Memory B cell (primary cell): ENCODE data around the gene HSPB2.
A peak's percentile ranks its signal among the peaks of the same experiment; 100 is the strongest.

ENCODE experiments used
- ATAC-seq: fragments of 150-1000 bp; cut with Tn5 transposase; 2 replicates; pipeline ENCODE4 v1.10.0; 2021; ENCODE audit warnings: low read depth, mild to moderate bottlenecking, moderate library complexity
- DNase-seq, 2 donors: peaks; one replicate each; pipeline ENCODE4 v3.0.0; 2022; ENCODE audit warnings: low spot score in 2 of 2
- H3K27ac Mint-ChIP-seq: one replicate; pipeline ENCODE4 v1.8.0; 2022; ENCODE audit warnings: mild to moderate bottlenecking, moderate library complexity, mixed read lengths
- H3K27me3 Mint-ChIP-seq: one replicate; pipeline ENCODE4 v1.8.0; 2022; ENCODE audit warnings: mixed read lengths
- H3K36me3 Mint-ChIP-seq: one replicate; pipeline ENCODE4 v1.8.0; 2022; ENCODE audit warnings: mild to moderate bottlenecking, mixed read lengths
- H3K4me1 Mint-ChIP-seq: one replicate; pipeline ENCODE4 v1.8.0; 2022; ENCODE audit warnings: mixed read lengths
- H3K4me3 Mint-ChIP-seq: one replicate; pipeline ENCODE4 v1.8.0; 2022; ENCODE audit warnings: mild to moderate bottlenecking, moderate library complexity, mixed read lengths
- H3K9me3 Mint-ChIP-seq: one replicate; pipeline ENCODE4 v1.8.0; 2022; ENCODE audit warnings: mixed read lengths

Gene HSPB2

GRCh38 chr11:111908639-111909305 is 3.8 kb upstream of the HSPB2 start:
- Mint-ChIP-seq H3K27ac (no peak overlapping the region), H3K27me3 (peaks cover 18% of the 10 kb centered on the region), H3K9me3 (peaks cover 4% of the 10 kb centered on the region), H3K36me3 (peaks cover 4% of the 10 kb centered on the region), H3K4me3 (no peak overlapping the region), H3K4me1 (peaks cover 5% of the 10 kb centered on the region)
- DNase-seq (no peak), ATAC-seq (no peak)

GRCh38 chr11:111909378-111909777 is 3.2 kb upstream of the HSPB2 start:
- Mint-ChIP-seq H3K4me3 (no peak overlapping the region), H3K27me3 (peaks cover 19% of the 10 kb centered on the region), H3K36me3 (peaks cover 4% of the 10 kb centered on the region), H3K4me1 (peaks cover 5% of the 10 kb centered on the region), H3K27ac (no peak overlapping the region), H3K9me3 (peaks cover 4% of the 10 kb centered on the region)
- DNase-seq (no peak), ATAC-seq (no peak)

GRCh38 chr11:111910676-111911562 is 1.6 kb upstream of the HSPB2 start:
- peaks cover 19% of the 10 kb centered on the region for H3K27me3 Mint-ChIP-seq
- DNase-seq = no peak

GRCh38 chr11:111911563-111912401 is 752 bp upstream of the HSPB2 start, which contains the start of gene CRYAB:
CRYAB (minus strand) TSS chr11:111911770; CDS start chr11:111911724, 46 bp downstream.
- Mint-ChIP-seq H3K4me1 (peaks cover 5% of the 10 kb centered on the region), H3K27ac (no peak within 1 kb of the TSS), H3K4me3 (no peak within 1 kb of the TSS), H3K27me3 (peaks cover 21% of the 10 kb centered on the region), H3K9me3 (no peaks in the 10 kb centered on the region), H3K36me3 (peaks cover 2% of the 10 kb centered on the region)
- no peak for DNase-seq
- ATAC-seq = no peak

More at GRCh38 chr11:111910676-111911562, 1.6 kb upstream of the HSPB2 start:
- Mint-ChIP-seq H3K36me3 (peaks cover 2% of the 10 kb centered on the region), H3K27ac (no peak overlapping the region), H3K9me3 (no peaks in the 10 kb centered on the region), H3K4me1 (peaks cover 5% of the 10 kb centered on the region), H3K4me3 (no peak overlapping the region)
- no peak for ATAC-seq

GRCh38 chr11:111913031-111913861 is 712 bp downstream of the HSPB2 start:
- no peak for DNase-seq
- Mint-ChIP-seq H3K27ac (no peak overlapping the region), H3K4me1 (peaks cover 5% of the 10 kb centered on the region), H3K9me3 (peaks cover 2% of the 10 kb centered on the region), H3K27me3 (peaks cover 29% of the 10 kb centered on the region), H3K4me3 (peak overlapping the region; percentile 8), H3K36me3 (peaks cover 2% of the 10 kb centered on the region)
- ATAC-seq = no peak

- Mint-ChIP-seq H3K27ac (no peak overlapping the region), H3K4me1 (peaks cover 5% of the 10 kb centered on the region), H3K9me3 (peaks cover 2% of the 10 kb centered on the region), H3K27me3 (peaks cover 29% of the 10 kb centered on the region), H3K4me3 (no peak overlapping the region), H3K36me3 (peaks cover 2% of the 10 kb centered on the region)
- ATAC-seq (no peak), DNase-seq (no peak)
Observed at GRCh38 chr11:111913997-111914396, 1.5 kb downstream of the HSPB2 start.

- H3K36me3 Mint-ChIP-seq = peaks cover 2% of the 10 kb centered on the region
- H3K27ac Mint-ChIP-seq = no peak overlapping the region
- peaks cover 2% of the 10 kb centered on the region for H3K9me3 Mint-ChIP-seq
- no peak for DNase-seq
- ATAC-seq = no peak
- peaks cover 21% of the 10 kb centered on the region for H3K27me3 Mint-ChIP-seq
- no peak overlapping the region for H3K4me3 Mint-ChIP-seq
- peaks cover 5% of the 10 kb centered on the region for H3K4me1 Mint-ChIP-seq
Observed at GRCh38 chr11:111916768-111917167, 4.2 kb downstream of the HSPB2 start.

- peaks cover 2% of the 10 kb centered on the region for H3K9me3 Mint-ChIP-seq
- DNase-seq = no peak
- H3K4me3 Mint-ChIP-seq = no peak overlapping the region
- H3K36me3 Mint-ChIP-seq = peaks cover 2% of the 10 kb centered on the region
- no peak overlapping the region for H3K27ac Mint-ChIP-seq
- no peak for ATAC-seq
- peaks cover 5% of the 10 kb centered on the region for H3K4me1 Mint-ChIP-seq
- H3K27me3 Mint-ChIP-seq = peaks cover 19% of the 10 kb centered on the region
Observed at GRCh38 chr11:111917312-111917711, 4.8 kb downstream of the HSPB2 start.

- H3K27ac Mint-ChIP-seq = no peak overlapping the region
Observed at GRCh38 chr11:111917788-111918187, 5.3 kb downstream of the HSPB2 start.

GRCh38 chr11:111918390-111919256 is 6.1 kb downstream of the HSPB2 start, which contains the start of gene C11orf52:
C11orf52 (plus strand) TSS chr11:111918913; CDS start chr11:111918973, 60 bp downstream.
- H3K27me3 Mint-ChIP-seq = peaks cover 12% of the 10 kb centered on the region
- H3K36me3 Mint-ChIP-seq = no peaks in the 10 kb centered on the region
- no peaks in the 10 kb centered on the region for H3K4me1 Mint-ChIP-seq
- no peak for DNase-seq
- peaks cover 2% of the 10 kb centered on the region for H3K9me3 Mint-ChIP-seq
- ATAC-seq = no peak
- no peak within 1 kb of the TSS for H3K27ac Mint-ChIP-seq
- no peak within 1 kb of the TSS for H3K4me3 Mint-ChIP-seq

More at GRCh38 chr11:111917788-111918187, 5.3 kb downstream of the HSPB2 start:
- H3K4me1 Mint-ChIP-seq = peaks cover 5% of the 10 kb centered on the region
- peaks cover 2% of the 10 kb centered on the region for H3K9me3 Mint-ChIP-seq
- H3K4me3 Mint-ChIP-seq = no peak overlapping the region
- DNase-seq (no peak), ATAC-seq (no peak)
- peaks cover 2% of the 10 kb centered on the region for H3K36me3 Mint-ChIP-seq
- peaks cover 19% of the 10 kb centered on the region for H3K27me3 Mint-ChIP-seq

- no peak for DNase-seq
- H3K27ac Mint-ChIP-seq = no peak overlapping the region
- H3K36me3 Mint-ChIP-seq = no peaks in the 10 kb centered on the region
- H3K27me3 Mint-ChIP-seq = peaks cover 10% of the 10 kb centered on the region
- peaks cover 2% of the 10 kb centered on the region for H3K9me3 Mint-ChIP-seq
- H3K4me3 Mint-ChIP-seq = no peak overlapping the region
- ATAC-seq = no peak
- peaks cover 1% of the 10 kb centered on the region for H3K4me1 Mint-ChIP-seq
Observed at GRCh38 chr11:111920908-111921307, 8.4 kb downstream of the HSPB2 start.

GRCh38 chr11:111921541-111922230 is 9.2 kb downstream of the HSPB2 start:
- no peaks in the 10 kb centered on the region for H3K36me3 Mint-ChIP-seq
- peaks cover 2% of the 10 kb centered on the region for H3K9me3 Mint-ChIP-seq
- H3K27ac Mint-ChIP-seq = no peak overlapping the region
- H3K27me3 Mint-ChIP-seq = peaks cover 7% of the 10 kb centered on the region
- no peak for DNase-seq
- H3K4me3 Mint-ChIP-seq = no peak overlapping the region
- peaks cover 2% of the 10 kb centered on the region for H3K4me1 Mint-ChIP-seq
- ATAC-seq = no peak
